Stimulated activated naive CD8-positive, alpha-beta T cell treated with anti-CD3 and anti-CD28 coated beads, Interleukin-15, Interleukin-2, amounts not matched to agents 100 ng/mL and 50 ng/mL, for 24 hours (primary cell): Measurements from ENCODE around the gene ADAM23.

Source experiments
- H3K27ac Mint-ChIP-seq: one replicate; pipeline ENCODE4 v1.8.0; 2021; ENCODE audit warnings: mild to moderate bottlenecking, mixed read lengths
- H3K27me3 Mint-ChIP-seq: one replicate; pipeline ENCODE4 v1.8.0; 2021; ENCODE audit warnings: mixed read lengths
- H3K36me3 Mint-ChIP-seq: one replicate; pipeline ENCODE4 v1.8.0; 2021; ENCODE audit warnings: low read depth, mixed read lengths
- H3K4me1 Mint-ChIP-seq: one replicate; pipeline ENCODE4 v1.8.0; 2021; ENCODE audit warnings: low read depth, mixed read lengths
- H3K4me3 Mint-ChIP-seq: one replicate; pipeline ENCODE4 v1.8.0; 2021; ENCODE audit warnings: mild to moderate bottlenecking, mixed read lengths
- H3K9me3 Mint-ChIP-seq: one replicate; pipeline ENCODE4 v1.8.0; 2021; ENCODE audit warnings: mixed read lengths

ADAM23 gene

DNA sequence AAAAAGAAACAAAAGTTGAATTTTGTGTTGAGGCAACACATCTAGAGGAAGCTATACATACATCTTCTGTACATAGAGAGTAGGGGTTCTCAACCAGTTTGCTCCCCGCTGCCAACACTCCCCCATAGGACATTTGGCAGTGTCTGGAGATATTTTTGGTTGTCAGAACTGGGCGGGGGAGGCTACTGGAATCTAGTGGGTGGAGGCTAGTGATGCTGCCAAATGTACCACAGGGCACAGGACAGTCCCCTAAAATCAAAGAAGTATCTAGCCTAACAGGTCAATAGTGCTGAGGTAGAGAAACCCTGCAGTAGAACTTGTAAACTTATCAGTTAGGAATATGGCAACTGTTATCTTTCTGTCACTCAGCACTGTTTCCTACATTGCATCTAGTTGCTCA is 21.3 kb downstream of the ADAM23 start:
- Mint-ChIP-seq H3K4me3 (no peak overlapping the region), H3K27me3 (peaks cover 20% of the 10 kb centered on the region), H3K4me1 (peaks cover 5% of the 10 kb centered on the region), H3K36me3 (no peaks in the 10 kb centered on the region), H3K9me3 (peaks cover 12% of the 10 kb centered on the region), H3K27ac (no peak overlapping the region)

GRCh38 chr2:206471524-206472062 is 28.3 kb downstream of the ADAM23 start:
- no peaks in the 10 kb centered on the region for H3K36me3 Mint-ChIP-seq

DNA sequence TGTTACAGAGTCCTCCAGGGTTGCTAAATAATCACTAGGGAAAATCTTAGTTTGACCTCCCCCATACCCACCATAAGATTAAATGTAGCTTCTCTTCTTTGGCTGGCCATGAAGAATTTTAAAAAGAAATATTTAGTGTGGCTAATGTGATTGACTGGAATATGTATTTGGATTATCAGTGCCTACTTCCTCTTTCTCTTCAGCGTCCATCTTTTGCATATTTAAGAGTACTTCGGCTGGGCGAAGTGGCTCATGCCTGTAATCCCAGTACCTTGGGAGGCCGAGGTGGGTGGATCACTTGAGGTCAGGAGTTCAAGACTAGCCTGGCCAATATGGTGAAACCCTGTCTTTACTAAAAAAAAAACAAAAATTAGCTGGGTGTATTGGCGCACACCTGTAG is 28.8 kb downstream of the ADAM23 start:
- Mint-ChIP-seq H3K9me3 (peaks cover 12% of the 10 kb centered on the region), H3K27ac (no peak overlapping the region), H3K27me3 (peaks cover 5% of the 10 kb centered on the region), H3K36me3 (no peaks in the 10 kb centered on the region), H3K4me3 (no peak overlapping the region), H3K4me1 (no peaks in the 10 kb centered on the region)

More at GRCh38 chr2:206471524-206472062, 28.3 kb downstream of the ADAM23 start:
- H3K27me3 Mint-ChIP-seq: peaks cover 4% of the 10 kb centered on the region
- no peaks in the 10 kb centered on the region for H3K4me1 Mint-ChIP-seq
- H3K27ac Mint-ChIP-seq: no peak overlapping the region
- no peak overlapping the region for H3K4me3 Mint-ChIP-seq
- peaks cover 12% of the 10 kb centered on the region for H3K9me3 Mint-ChIP-seq

DNA sequence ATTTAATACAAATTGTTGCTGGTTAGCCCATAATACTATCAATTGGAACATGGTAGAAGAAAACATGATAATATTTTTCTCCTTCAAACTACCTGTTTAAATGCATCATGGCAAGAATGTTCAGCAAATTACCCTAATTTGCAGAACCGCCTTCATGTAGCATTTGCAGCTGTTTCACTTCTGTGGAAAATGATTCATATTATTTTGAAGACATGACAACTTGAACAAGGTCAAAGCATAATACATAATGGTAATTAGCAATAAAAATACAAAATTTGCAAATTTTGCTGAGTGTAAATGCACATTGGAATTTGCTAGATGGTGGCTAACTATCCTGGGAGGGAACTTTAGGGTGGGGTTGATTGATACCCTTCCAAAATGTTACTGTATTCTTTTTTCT is 30.8 kb downstream of the ADAM23 start:
- Mint-ChIP-seq H3K27me3 (peaks cover 12% of the 10 kb centered on the region), H3K4me3 (no peak overlapping the region), H3K27ac (no peak overlapping the region), H3K4me1 (no peaks in the 10 kb centered on the region), H3K36me3 (no peaks in the 10 kb centered on the region), H3K9me3 (peaks cover 5% of the 10 kb centered on the region)

DNA sequence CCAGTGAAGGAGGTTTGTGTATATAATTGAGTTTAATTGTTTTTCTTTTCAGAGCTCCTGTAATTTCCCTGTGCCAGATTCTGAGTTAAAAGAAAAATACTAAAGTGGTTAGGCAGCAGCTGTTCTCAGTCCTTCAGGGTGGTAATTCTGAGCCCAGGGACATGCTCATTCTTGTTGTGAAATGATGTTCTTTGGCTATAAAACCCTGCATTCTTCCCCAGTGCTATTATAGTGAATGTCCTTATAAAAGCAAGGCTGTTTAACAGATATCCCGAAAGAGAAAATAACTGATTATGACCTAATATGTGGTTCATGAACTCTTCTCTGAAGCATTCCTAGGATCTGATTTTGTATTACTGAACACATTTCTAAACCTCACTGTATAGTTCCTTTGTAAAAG is 34.0 kb downstream of the ADAM23 start:
- Mint-ChIP-seq H3K4me3 (no peak overlapping the region), H3K27me3 (peaks cover 16% of the 10 kb centered on the region), H3K36me3 (no peaks in the 10 kb centered on the region), H3K4me1 (no peaks in the 10 kb centered on the region), H3K9me3 (peaks cover 3% of the 10 kb centered on the region), H3K27ac (no peak overlapping the region)

GRCh38 chr2:206478340-206478739 is 35.0 kb downstream of the ADAM23 start:
- Mint-ChIP-seq H3K9me3 (peaks cover 3% of the 10 kb centered on the region), H3K4me3 (no peak overlapping the region), H3K36me3 (no peaks in the 10 kb centered on the region), H3K27ac (no peak overlapping the region), H3K27me3 (peaks cover 16% of the 10 kb centered on the region), H3K4me1 (no peaks in the 10 kb centered on the region)

DNA sequence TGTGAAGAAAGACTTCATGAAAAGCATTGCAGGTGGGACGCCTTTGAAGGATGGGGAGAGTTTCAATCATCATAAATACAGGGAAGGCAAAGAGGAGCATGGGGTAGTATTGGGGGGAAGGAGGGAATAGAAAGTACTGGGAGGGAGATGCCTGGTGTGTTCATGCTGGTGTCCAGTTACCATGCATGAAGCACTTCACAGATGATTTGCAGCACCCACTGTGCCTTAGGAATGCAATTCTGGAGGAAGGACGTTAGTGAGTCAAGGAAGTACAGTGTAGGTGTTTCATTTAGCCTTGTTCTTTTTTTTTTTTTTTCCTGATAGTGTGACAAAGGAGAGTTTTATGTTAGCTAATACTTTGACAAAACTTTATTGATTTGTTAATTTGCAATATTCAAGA is 36.8 kb downstream of the ADAM23 start:
- Mint-ChIP-seq H3K4me1 (no peaks in the 10 kb centered on the region), H3K27me3 (peaks cover 16% of the 10 kb centered on the region), H3K36me3 (no peaks in the 10 kb centered on the region), H3K4me3 (no peak overlapping the region), H3K9me3 (no peaks in the 10 kb centered on the region), H3K27ac (no peak overlapping the region)

GRCh38 chr2:206480620-206481019 is 37.3 kb downstream of the ADAM23 start:
- no peak overlapping the region for H3K27ac Mint-ChIP-seq
- H3K4me1 Mint-ChIP-seq: no peaks in the 10 kb centered on the region
- H3K27me3 Mint-ChIP-seq: peaks cover 19% of the 10 kb centered on the region
- H3K4me3 Mint-ChIP-seq: no peak overlapping the region
- no peaks in the 10 kb centered on the region for H3K36me3 Mint-ChIP-seq
- H3K9me3 Mint-ChIP-seq: no peaks in the 10 kb centered on the region

- Mint-ChIP-seq H3K4me1 (no peaks in the 10 kb centered on the region), H3K4me3 (no peak overlapping the region), H3K27me3 (peaks cover 22% of the 10 kb centered on the region), H3K27ac (no peak overlapping the region), H3K36me3 (no peaks in the 10 kb centered on the region), H3K9me3 (no peaks in the 10 kb centered on the region)
Measured at GRCh38 chr2:206481056-206481455, 37.7 kb downstream of the ADAM23 start.

- Mint-ChIP-seq H3K4me3 (no peak overlapping the region), H3K4me1 (no peaks in the 10 kb centered on the region), H3K27ac (no peak overlapping the region), H3K27me3 (peaks cover 26% of the 10 kb centered on the region), H3K36me3 (no peaks in the 10 kb centered on the region), H3K9me3 (no peaks in the 10 kb centered on the region)
Measured at GRCh38 chr2:206482123-206482522, 38.8 kb downstream of the ADAM23 start.

DNA sequence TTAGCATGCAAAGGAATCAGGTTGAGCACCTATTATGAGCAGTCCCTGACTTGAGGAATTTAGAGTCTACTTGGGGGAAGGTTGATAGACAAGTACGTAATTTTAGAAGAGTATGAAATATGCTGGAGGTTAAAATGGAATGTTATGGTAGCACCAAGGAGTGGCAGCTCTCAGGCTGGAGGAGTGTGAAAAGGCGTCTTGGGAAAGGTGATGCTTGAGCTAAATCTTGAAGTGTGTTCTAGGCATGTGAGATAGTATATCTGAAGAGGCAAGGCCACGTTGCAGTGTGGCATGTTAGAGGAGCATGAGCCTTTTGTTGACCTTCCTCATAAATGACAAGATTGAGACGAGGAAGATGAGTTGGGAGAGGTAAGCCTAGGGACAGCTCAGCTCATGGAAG is 39.3 kb downstream of the ADAM23 start:
- Mint-ChIP-seq H3K27ac (no peak overlapping the region), H3K4me1 (no peaks in the 10 kb centered on the region), H3K9me3 (no peaks in the 10 kb centered on the region), H3K36me3 (no peaks in the 10 kb centered on the region), H3K4me3 (no peak overlapping the region), H3K27me3 (peaks cover 23% of the 10 kb centered on the region)

DNA sequence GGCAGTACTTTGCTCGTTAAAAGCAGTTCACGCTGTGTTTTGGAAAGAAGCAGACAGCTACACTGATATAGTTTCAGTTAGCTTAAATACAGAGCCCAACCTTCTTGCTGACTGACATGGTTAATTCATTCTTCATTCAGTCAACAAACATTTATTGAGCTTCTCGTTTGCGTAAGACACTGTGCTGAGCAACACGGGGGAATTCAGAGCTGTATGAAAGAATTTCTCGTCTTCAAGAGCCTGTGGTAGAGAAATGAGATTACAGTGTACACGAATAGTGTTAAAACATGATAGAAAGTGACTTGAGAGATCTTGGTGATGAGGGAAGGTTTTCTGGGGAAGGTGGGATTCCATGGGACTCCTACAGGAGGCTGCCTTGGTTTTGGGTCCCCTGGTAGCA is 44.7 kb downstream of the ADAM23 start:
- Mint-ChIP-seq H3K9me3 (no peaks in the 10 kb centered on the region), H3K4me3 (no peak overlapping the region), H3K36me3 (no peaks in the 10 kb centered on the region), H3K27ac (no peak overlapping the region), H3K4me1 (no peaks in the 10 kb centered on the region), H3K27me3 (peaks cover 11% of the 10 kb centered on the region)

GRCh38 chr2:206488623-206489022 is 45.3 kb downstream of the ADAM23 start:
- Mint-ChIP-seq H3K4me3 (no peak overlapping the region), H3K4me1 (no peaks in the 10 kb centered on the region)

DNA sequence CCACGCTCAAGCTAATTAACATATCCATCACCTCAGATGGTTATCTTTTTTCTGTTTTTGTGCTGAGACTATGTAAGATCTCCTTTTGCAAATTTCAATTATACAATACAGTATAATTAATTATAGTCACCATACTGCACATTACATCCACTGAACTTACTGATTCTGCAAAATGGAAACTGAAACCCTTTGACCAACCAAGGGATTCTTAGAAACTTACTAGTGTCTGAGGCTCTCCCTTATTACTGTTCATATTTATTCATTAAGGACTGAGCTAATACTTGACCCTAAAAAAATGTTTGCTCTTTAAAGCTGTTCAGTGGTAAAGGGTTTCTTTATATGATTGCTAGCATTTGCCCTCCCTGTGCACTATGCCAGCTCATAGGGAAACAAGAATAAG is 50.7 kb downstream of the ADAM23 start:
- no peak overlapping the region for H3K27ac Mint-ChIP-seq
- H3K9me3 Mint-ChIP-seq: peaks cover 8% of the 10 kb centered on the region
- H3K27me3 Mint-ChIP-seq: peaks cover 10% of the 10 kb centered on the region
- no peaks in the 10 kb centered on the region for H3K36me3 Mint-ChIP-seq
- no peak overlapping the region for H3K4me3 Mint-ChIP-seq
- H3K4me1 Mint-ChIP-seq: no peaks in the 10 kb centered on the region

More at GRCh38 chr2:206488623-206489022, 45.3 kb downstream of the ADAM23 start:
- H3K27ac Mint-ChIP-seq: no peak overlapping the region
- peaks cover 11% of the 10 kb centered on the region for H3K27me3 Mint-ChIP-seq
- H3K36me3 Mint-ChIP-seq: no peaks in the 10 kb centered on the region
- H3K9me3 Mint-ChIP-seq: no peaks in the 10 kb centered on the region

GRCh38 chr2:206502729-206503128 is 59.4 kb downstream of the ADAM23 start:
- H3K9me3 Mint-ChIP-seq: no peaks in the 10 kb centered on the region
- H3K4me3 Mint-ChIP-seq: no peak overlapping the region
- H3K27me3 Mint-ChIP-seq: no peaks in the 10 kb centered on the region
- H3K4me1 Mint-ChIP-seq: no peaks in the 10 kb centered on the region
- no peaks in the 10 kb centered on the region for H3K36me3 Mint-ChIP-seq
- H3K27ac Mint-ChIP-seq: no peak overlapping the region

- Mint-ChIP-seq H3K36me3 (no peaks in the 10 kb centered on the region), H3K27me3 (peaks cover 23% of the 10 kb centered on the region), H3K27ac (no peak overlapping the region), H3K9me3 (no peaks in the 10 kb centered on the region), H3K4me3 (no peak overlapping the region), H3K4me1 (no peaks in the 10 kb centered on the region)
Measured at GRCh38 chr2:206511283-206511682, 68.0 kb downstream of the ADAM23 start.
